Nephron (organoid): ENCODE data around the gene FOXQ1.
"Not testable (repeated sequence)": the region's sequence is repeated elsewhere in the genome, so short reads cannot be mapped to it uniquely, and the experiment has no call there.

Experiments
- H3K27ac Mint-ChIP-seq, 3 experiments: 2 replicates each; pipeline ENCODE4 v1.8.0; 2020; ENCODE audit warnings: mixed read lengths in 3 of 3, mild to moderate bottlenecking in 2 of 3, moderate library complexity in 1 of 3
- H3K27me3 Mint-ChIP-seq: 2 replicates; pipeline ENCODE4 v1.8.0; 2021; ENCODE audit warnings: low read depth, mild to moderate bottlenecking, moderate library complexity, mixed read lengths
- H3K36me3 Mint-ChIP-seq: 2 replicates; pipeline ENCODE4 v1.8.0; 2020; ENCODE audit warnings: low read depth, mixed read lengths
- H3K4me1 Mint-ChIP-seq: 2 replicates; pipeline ENCODE4 v1.8.0; 2020; ENCODE audit warnings: mixed read lengths
- H3K4me3 Mint-ChIP-seq, 3 experiments: 2 replicates each; pipeline ENCODE4 v1.8.0; 2020; ENCODE audit warnings: mild to moderate bottlenecking in 3 of 3, mixed read lengths in 3 of 3, moderate library complexity in 2 of 3
- H3K9me3 Mint-ChIP-seq: 2 replicates; pipeline ENCODE4 v1.8.0; 2020; ENCODE audit warnings: mixed read lengths
- TF ChIP-seq, protein P1 (sequence below), 3 experiments: fragments of 200-600 bp; sonication (generic); IDR thresholded peaks; one replicate each; pipeline ENCODE4 v1.5.0; 2021; ENCODE audit warnings: antibody characterized with exemption in 3 of 3; ENCODE audit not compliant: unreplicated experiment in 3 of 3

The FOXQ1 gene

DNA sequence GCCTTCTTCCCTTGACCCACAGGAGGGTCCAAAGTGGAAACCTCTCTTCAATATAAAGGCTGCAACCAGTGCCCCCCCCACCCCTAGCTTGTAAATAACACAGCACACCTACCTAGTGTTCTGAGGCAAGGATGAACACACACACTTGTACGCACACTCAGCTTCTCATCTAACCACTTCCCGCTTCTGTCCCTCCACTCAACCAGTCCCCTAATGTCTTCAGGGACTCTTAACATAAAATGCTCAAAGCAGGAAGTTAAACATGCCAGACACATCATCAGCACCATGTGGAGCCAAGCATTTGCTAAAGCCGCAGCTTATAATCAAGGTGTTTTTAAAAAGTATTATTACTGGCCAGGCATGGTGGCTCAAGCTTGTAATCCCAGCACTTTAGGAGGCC lies 35.3 kb downstream of the FOXQ1 start:
- no peak overlapping the region for H3K4me3 Mint-ChIP-seq
- peaks cover 29% of the 10 kb centered on the region for H3K9me3 Mint-ChIP-seq
- TF ChIP-seq, protein P1, sequence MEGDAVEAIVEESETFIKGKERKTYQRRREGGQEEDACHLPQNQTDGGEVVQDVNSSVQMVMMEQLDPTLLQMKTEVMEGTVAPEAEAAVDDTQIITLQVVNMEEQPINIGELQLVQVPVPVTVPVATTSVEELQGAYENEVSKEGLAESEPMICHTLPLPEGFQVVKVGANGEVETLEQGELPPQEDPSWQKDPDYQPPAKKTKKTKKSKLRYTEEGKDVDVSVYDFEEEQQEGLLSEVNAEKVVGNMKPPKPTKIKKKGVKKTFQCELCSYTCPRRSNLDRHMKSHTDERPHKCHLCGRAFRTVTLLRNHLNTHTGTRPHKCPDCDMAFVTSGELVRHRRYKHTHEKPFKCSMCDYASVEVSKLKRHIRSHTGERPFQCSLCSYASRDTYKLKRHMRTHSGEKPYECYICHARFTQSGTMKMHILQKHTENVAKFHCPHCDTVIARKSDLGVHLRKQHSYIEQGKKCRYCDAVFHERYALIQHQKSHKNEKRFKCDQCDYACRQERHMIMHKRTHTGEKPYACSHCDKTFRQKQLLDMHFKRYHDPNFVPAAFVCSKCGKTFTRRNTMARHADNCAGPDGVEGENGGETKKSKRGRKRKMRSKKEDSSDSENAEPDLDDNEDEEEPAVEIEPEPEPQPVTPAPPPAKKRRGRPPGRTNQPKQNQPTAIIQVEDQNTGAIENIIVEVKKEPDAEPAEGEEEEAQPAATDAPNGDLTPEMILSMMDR (IDR thresholded peaks at IDR 0.05; ENCODE audit: unreplicated experiment in 3 of 3): no peak
- peaks cover 4% of the 10 kb centered on the region for H3K36me3 Mint-ChIP-seq
- H3K27ac Mint-ChIP-seq: no peak overlapping the region
- peaks cover 8% of the 10 kb centered on the region for H3K4me1 Mint-ChIP-seq
- H3K27me3 Mint-ChIP-seq: peaks cover 23% of the 10 kb centered on the region

DNA sequence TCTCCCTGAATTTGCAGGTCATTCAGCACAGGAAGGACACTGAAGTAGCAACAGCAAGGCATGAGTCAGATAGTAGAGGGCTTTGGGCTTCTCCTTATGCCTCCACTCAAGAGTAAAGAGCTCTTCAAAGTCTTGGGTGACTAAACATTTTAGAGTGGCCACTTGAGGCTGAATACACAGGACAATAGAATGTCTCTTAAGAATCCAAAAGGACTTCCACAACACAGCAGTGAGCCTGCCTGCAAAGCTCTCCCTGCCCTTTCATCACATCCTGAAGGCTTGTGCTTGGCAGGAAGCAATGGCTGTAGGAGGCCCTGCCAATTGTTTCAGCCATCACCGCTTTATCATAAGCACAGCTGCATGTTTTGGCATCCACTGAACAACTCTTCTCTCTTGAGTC lies 36.8 kb downstream of the FOXQ1 start:
- TF ChIP-seq, protein P1 (IDR thresholded peaks at IDR 0.05; ENCODE audit: unreplicated experiment in 3 of 3): no peak
- Mint-ChIP-seq H3K4me1 (peaks cover 8% of the 10 kb centered on the region), H3K9me3 (peaks cover 37% of the 10 kb centered on the region), H3K27ac (peak overlapping the region in 1 of 3 experiments; percentile 39), H3K36me3 (peaks cover 4% of the 10 kb centered on the region), H3K4me3 (no peak overlapping the region), H3K27me3 (peaks cover 21% of the 10 kb centered on the region)

DNA sequence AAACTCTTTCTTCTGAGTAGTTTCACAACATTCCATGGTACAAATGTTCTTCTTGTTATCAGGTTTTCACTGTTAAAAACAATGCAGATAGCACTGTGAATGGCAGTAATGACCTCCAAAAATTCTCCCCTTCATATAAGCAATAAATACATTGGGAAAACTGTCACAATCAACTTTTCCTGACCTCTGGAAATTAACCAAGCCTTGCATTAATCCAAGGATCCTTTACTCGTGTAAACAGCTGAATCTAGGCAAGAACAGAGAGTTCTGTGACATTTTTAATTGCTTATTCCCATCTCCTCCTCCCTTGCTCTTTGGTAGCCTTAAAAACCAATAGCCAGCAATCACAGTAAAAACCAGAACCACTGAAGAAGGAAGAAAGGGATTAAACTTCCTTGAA lies 37.8 kb downstream of the FOXQ1 start:
- Mint-ChIP-seq H3K4me1 (peaks cover 8% of the 10 kb centered on the region), H3K27ac (no peak overlapping the region), H3K9me3 (peaks cover 38% of the 10 kb centered on the region), H3K27me3 (peaks cover 23% of the 10 kb centered on the region), H3K36me3 (peaks cover 4% of the 10 kb centered on the region), H3K4me3 (no peak overlapping the region)
- TF ChIP-seq, protein P1 (IDR thresholded peaks at IDR 0.05; ENCODE audit: unreplicated experiment in 3 of 3): no peak

DNA sequence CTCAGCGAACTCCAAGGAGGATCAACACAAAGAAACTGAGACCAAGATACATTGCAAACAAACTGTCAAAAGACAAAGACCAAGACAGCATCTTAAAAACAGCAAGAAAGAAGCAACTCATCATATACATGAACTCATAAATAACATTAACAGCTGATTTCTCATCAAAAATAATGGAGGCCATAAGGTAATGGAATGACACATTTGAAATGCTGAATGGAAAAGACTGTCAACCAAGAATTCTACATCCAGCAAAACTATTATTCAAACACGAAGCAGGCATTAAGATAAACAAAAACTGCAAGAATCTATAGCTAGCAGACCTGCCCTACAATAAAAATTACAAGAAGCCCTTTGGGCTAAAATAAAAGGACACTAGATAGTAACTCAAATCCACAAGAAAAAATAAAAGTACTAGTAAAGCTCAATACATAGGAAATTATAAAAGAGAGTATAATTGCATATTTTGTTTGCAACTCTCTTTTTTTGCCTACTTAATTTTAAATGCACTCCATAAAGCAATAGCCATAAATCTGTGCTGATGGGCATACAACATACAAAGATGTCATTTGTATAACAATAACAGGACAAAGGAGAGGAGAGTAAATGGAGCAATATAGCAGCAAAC lies 39.6 kb downstream of the FOXQ1 start:
- Mint-ChIP-seq H3K4me3 (no peak overlapping the region), H3K9me3 (peaks cover 33% of the 10 kb centered on the region), H3K27me3 (peaks cover 21% of the 10 kb centered on the region), H3K27ac (no peak overlapping the region), H3K36me3 (peaks cover 4% of the 10 kb centered on the region), H3K4me1 (peaks cover 8% of the 10 kb centered on the region)
- TF ChIP-seq, protein P1 (IDR thresholded peaks at IDR 0.05; ENCODE audit: unreplicated experiment in 3 of 3): no peak

DNA sequence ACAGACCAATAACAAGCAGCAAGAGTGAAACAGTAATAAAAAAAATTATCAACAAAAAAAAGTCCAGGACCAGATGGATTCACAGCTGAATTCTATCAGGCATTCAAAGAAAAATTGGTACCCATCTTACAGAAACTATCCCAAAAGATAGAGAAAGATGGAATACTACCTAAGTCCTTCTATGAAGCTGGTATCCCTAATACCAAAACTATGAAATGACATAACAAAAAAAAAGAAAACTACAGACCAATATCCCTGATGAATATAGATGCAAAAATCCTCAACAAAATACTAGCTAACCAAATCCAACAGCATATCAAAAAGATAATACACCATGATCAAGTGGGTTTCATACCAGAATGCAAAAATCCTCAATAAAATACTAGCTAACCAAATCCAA lies 43.2 kb downstream of the FOXQ1 start:
- Mint-ChIP-seq H3K27me3 (peaks cover 30% of the 10 kb centered on the region), H3K9me3 (peaks cover 33% of the 10 kb centered on the region)
- H3K36me3 Mint-ChIP-seq, H3K4me3 Mint-ChIP-seq, H3K27ac Mint-ChIP-seq, H3K4me1 Mint-ChIP-seq: not testable (repeated sequence)

DNA sequence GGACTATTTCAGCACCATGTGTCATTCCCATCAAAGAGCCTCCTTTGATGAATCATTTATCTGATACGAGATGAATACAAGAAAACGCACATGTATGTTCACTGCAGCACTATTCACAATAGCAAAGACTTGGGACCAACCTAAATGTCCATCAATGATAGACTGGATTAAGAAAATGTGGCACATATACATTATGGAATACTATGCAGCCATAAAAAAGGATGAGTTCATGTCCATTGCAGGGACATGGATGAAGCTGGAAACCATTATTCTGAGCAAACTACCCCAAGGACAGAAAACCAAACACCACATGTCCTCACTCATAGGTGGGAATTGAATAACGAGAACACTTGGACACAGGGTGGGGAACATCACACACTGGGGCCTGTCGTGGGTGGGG lies 49.8 kb downstream of the FOXQ1 start:
- H3K9me3 Mint-ChIP-seq, H3K4me3 Mint-ChIP-seq, H3K36me3 Mint-ChIP-seq, H3K27ac Mint-ChIP-seq: not testable (repeated sequence)
- Mint-ChIP-seq H3K27me3 (peaks cover 55% of the 10 kb centered on the region), H3K4me1 (peaks cover 18% of the 10 kb centered on the region)

DNA sequence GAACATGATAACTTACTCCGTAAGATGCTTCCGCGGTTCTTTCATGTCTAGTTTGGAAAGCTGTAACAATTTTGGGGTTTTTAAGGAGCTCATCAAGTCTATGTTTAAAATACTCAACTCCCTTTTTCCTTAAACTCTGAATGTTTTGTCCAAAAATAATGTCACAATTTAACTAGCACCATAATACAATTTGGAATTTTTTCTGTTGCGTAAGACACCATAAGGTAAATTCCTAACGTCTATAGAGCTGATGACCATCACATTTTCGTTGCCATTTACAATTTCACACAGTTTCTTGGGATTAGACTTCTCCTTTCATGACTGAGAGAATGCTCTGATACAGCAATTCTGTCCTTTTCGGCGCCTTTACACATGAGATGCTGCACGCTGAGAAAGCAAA lies 50.7 kb downstream of the FOXQ1 start:
- TF ChIP-seq, protein P1 (IDR thresholded peaks at IDR 0.05; ENCODE audit: unreplicated experiment in 3 of 3): no peak
- peaks cover 18% of the 10 kb centered on the region for H3K4me1 Mint-ChIP-seq

More for the DNA sequence above, 50.7 kb downstream of the FOXQ1 start:
- no peak overlapping the region for H3K27ac Mint-ChIP-seq
- H3K36me3 Mint-ChIP-seq: no peaks in the 10 kb centered on the region
- peaks cover 59% of the 10 kb centered on the region for H3K27me3 Mint-ChIP-seq
- no peaks in the 10 kb centered on the region for H3K9me3 Mint-ChIP-seq
- H3K4me3 Mint-ChIP-seq: no peak overlapping the region
